Measurements from ENCODE around the gene HS6ST3.
"Not testable (repeated sequence)": the region's sequence is repeated elsewhere in the genome, so short reads cannot be mapped to it uniquely, and the experiment has no call there.

HS6ST3 gene

DNA sequence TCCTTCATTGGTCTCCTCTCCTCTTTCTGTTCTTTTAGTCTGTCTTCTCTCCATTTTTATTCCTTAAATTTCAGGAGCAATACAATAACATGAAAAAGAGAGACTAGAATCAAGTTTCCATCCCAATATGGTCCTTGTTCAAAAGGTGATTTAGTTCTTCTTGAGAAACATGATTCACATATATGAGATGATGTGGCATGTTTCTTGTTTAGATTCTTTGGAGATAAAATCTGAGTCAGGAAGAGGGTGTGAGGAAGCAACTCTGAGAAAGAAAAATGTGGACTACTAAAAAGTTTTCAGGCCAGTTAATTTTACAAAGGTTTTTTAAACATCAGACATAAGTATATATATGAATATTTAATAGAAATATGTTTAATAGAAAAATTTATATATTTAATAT lies 673.0 kb downstream of the HS6ST3 start:
- no peak for DNase-seq

- DNase-seq: no peak
Measured at GRCh38 chr13:96766306-96766705, 676.4 kb downstream of the HS6ST3 start.

- DNase-seq: no peak
Measured at GRCh38 chr13:96768524-96768923, 678.6 kb downstream of the HS6ST3 start.

DNA sequence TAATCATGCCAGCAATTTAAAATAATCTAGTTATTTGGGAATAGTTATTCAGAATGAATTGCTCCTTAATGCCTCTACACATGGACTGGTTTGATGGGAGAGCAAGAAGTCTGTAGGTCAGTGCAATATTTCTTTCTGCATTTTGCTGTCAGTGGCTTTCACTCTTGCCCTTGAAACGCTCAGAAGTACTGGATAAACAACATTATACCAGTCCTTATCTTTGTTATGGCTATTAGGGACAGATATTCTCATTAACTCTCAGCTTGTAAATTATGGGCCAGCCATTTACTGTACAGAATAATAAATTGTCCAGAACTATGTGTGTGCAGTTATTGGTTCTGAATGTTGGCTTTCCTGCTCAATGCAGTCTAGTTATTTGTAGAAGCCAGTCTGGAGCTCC lies 680.0 kb downstream of the HS6ST3 start:
- no peak for DNase-seq

DNA sequence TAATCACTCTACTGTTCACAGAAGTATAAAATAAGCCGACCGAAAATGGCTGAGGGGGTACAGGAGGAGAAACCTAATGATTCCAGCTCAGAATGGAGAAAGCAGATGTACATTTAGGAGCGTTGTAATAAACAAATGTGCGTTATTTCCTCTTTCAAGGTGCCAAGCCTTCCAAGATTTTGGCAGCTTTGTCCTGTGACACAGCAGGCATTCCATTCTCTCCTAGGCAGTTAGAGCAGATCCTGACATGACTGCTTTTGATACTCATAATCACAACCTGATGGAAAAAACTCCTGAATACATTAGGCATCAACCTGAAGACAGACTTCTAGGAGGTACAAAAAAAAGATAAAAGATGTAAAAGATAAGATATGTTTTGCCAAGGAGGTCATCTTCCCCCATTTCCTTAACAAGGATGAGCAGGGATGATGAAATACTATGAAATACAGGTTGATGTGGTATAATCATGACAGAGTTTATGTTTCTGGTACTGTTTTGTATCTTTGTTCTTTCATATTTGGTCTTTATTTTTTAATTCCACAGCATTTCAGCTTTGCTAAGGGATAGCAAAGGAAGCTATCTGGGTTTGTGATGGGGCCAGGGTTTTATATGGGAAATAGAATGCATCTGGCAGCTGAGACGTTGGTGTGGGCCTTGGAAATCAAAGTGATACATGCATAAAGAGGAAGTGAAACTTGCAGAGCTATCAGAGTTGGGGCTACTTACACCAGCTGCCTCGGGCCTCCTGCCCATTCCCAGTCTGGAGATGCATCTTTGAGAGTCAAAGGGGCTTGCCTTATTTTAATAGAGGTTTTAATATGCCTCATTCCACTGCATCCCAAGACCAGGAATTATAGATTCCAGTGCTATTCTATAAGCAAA lies 681.8 kb downstream of the HS6ST3 start:
- no peak for DNase-seq

- no peak for DNase-seq
Measured at GRCh38 chr13:96772426-96772825, 682.5 kb downstream of the HS6ST3 start.

GRCh38 chr13:96778302-96778701 lies 688.4 kb downstream of the HS6ST3 start:
- not testable (repeated sequence) for DNase-seq

- no peak for DNase-seq
Measured at GRCh38 chr13:96779691-96780090, 689.8 kb downstream of the HS6ST3 start.

DNA sequence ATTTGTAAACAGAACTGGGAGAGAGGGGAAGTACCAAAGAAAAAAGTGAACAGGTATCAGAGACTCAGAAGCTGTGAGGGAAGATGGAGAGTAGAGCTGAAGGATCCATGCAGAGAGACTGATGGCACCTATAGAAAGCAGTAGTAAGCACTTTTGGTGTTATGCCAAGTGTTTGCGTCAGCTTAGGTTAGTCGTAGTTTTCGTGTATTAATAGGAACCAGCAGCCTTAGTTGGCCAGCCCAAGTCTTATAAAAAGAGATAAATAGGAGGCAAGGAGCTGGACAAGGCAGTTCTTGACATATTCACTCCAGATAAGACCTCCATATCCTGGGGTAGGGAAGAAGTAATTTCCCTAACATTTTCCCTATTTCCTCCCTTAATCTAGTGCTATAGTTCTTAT lies 690.2 kb downstream of the HS6ST3 start:
- DNase-seq: no peak

DNA sequence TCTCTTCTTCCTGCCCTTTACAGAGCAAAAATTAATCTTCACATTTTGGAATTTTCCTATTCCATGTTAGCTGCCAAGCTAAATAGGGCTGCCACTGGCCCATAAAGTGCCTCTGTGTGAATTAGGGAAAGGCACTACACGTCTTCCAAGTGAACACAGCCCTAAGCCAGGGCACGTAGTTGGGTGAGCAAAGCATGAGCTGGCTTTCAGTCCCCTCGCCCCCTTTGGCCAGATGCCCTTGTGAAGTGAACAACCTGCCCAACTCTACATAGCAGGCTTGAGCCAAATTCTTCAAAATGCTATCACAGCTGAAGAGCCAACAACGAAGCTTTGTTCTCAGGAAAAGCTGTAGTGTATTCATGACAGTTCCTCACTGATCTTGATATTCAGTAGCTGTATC lies 691.2 kb downstream of the HS6ST3 start:
- no peak for DNase-seq

DNA sequence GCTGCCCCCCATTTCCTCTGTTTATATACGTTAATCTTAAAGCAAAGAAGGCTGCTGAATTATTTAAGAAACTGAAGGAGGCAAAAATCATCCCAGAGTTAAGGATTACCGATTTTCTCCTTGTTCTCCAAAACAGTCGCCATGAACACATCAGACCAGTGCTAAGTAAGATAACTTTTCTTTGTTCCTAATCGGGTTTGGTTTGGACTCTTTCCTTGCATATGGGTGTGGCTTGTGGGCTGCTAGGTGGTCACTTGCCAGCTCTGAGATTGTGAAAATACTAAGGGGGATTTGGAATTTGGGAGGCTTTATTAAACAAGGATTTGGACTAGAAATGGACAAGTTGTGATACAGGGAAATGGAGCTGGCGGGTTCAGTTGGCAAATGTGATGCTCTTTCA lies 692.3 kb downstream of the HS6ST3 start:
- DNase-seq: no peak

GRCh38 chr13:96783057-96783456 lies 693.1 kb downstream of the HS6ST3 start:
- no peak for DNase-seq

GRCh38 chr13:96783511-96783910 lies 693.6 kb downstream of the HS6ST3 start:
- no peak for DNase-seq

DNA sequence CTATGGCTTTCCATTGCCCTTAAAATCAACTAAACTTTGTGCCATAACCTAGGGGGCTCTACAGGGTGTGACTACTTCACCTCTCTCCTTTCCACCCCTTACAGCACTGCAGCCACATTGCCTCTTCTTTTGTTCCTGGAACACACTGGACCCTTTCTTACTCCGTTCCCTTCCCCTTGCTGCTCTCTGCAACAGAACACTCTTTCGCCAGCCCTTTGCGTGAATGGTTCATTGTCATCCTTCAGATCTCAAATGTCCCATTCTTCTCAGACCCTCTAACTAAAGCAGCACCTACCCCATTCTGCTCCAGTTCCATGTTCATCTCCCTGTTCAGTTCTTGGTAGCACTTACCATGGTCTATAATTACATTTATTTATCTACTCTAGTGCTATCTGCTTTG lies 696.1 kb downstream of the HS6ST3 start:
- no peak for DNase-seq

- DNase-seq: no peak
Measured at GRCh38 chr13:96792188-96792587, 702.3 kb downstream of the HS6ST3 start.

- DNase-seq: no peak
Measured at GRCh38 chr13:96792736-96793403, 703.0 kb downstream of the HS6ST3 start.

- no peak for DNase-seq
Measured at GRCh38 chr13:96793404-96793755, 703.5 kb downstream of the HS6ST3 start.

- no peak for DNase-seq
Measured at GRCh38 chr13:96794669-96795068, 704.8 kb downstream of the HS6ST3 start.

- no peak for DNase-seq
Measured at GRCh38 chr13:96795670-96796069, 705.8 kb downstream of the HS6ST3 start.

GRCh38 chr13:96796091-96796633 lies 706.3 kb downstream of the HS6ST3 start:
- DNase-seq: no peak

- no peak for DNase-seq
Measured at GRCh38 chr13:96797136-96797535, 707.2 kb downstream of the HS6ST3 start.

DNA sequence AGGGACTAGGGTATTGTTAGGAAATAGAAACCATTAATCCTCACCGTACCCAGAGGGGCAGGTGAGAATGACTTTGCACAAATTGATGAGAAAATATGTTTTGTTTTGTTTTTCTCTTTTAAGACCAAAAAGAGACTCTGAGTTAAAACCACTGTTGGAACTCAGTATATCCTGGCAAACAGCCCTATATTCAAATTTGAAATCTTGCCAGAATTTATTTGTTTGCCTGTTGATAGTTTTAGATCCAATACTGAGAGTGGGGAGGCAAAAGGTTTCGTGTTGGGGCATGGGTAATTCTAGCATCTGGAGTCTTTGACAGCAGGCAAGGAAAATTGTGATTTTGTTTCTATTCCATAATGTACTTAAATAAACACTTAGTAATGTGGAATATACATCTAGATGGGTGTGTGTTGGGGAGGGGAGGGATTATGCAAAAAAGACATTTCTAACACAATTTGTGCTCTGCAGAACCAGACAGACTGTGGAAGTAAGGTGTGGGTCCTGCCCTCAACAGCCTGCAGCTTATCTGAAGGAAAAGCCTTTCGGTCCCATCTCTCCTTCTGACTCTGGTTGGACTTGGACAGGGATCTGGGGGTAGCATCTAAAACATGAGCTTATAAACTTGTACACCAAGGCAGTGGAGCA lies 713.7 kb downstream of the HS6ST3 start:
- no peak for DNase-seq

- DNase-seq: no peak
Measured at GRCh38 chr13:96804174-96804573, 714.3 kb downstream of the HS6ST3 start.

GRCh38 chr13:96806746-96807145 lies 716.8 kb downstream of the HS6ST3 start:
- no peak for DNase-seq

Measured in NCI-H510A treated with DMSO at 0.1 percent for 48 hours (cell line).